22Rv1 (cell line): ENCODE data around the gene CDC42EP2.

ENCODE experiments used
- H3K27ac ChIP-seq: fragments of 450-650 bp; 2 replicates; pipeline ENCODE4 v1.5.1; 2017
- CTCF ChIP-seq: fragments of 450-650 bp; IDR thresholded peaks from 2 replicates; pipeline ENCODE4 v1.5.1; 2017; ENCODE audit warnings: mild to moderate bottlenecking
- ZFX ChIP-seq: fragments of 450-650 bp; IDR thresholded peaks from 2 replicates; pipeline ENCODE4 v1.6.1; 2017; ENCODE audit warnings: antibody characterized with exemption, borderline replicate concordance

CDC42EP2 gene

GRCh38 chr11:65315204-65315865 is 669 bp downstream of the CDC42EP2 start:
- peak; percentile 98 for TF ChIP-seq CTCF
- TF ChIP-seq ZFX: no peak
- H3K27ac ChIP-seq: peak overlapping the region; percentile 92

GRCh38 chr11:65315866-65316226 is 1.2 kb downstream of the CDC42EP2 start:
- TF ChIP-seq ZFX (no peak), CTCF (peak; percentile 65)
- peak overlapping the region; percentile 92 for H3K27ac ChIP-seq

GRCh38 chr11:65316227-65317024 is 1.8 kb downstream of the CDC42EP2 start:
- no peak for TF ChIP-seq CTCF
- no peak for TF ChIP-seq ZFX
- H3K27ac ChIP-seq: peak overlapping the region; percentile 92

GRCh38 chr11:65317025-65317786 is 2.5 kb downstream of the CDC42EP2 start:
- 0 out of 2 replicates have a peak overlapping the region, but pooled peaks have one; percentile 92 for H3K27ac ChIP-seq
- no peak for TF ChIP-seq CTCF
- no peak for TF ChIP-seq ZFX

GRCh38 chr11:65320386-65321075 is 5.9 kb downstream of the CDC42EP2 start:
- no peak for TF ChIP-seq ZFX
- no peak for TF ChIP-seq CTCF
- H3K27ac ChIP-seq: no peak overlapping the region

GRCh38 chr11:65321076-65321475 is 6.4 kb downstream of the CDC42EP2 start:
- no peak overlapping the region for H3K27ac ChIP-seq
- no peak for TF ChIP-seq CTCF
- TF ChIP-seq ZFX: no peak
